Measurements from ENCODE around the gene CMTM7. TPM values are rescaled to one million over a fixed set of nuclear protein-coding genes. Genes with fewer than 3 reads are reported as not detected.
"Not testable (repeated sequence)": the region's sequence is repeated elsewhere in the genome, so short reads cannot be mapped to it uniquely, and the experiment has no call there.

CMTM7 gene
- total RNA-seq, 1 experiment from 2014 or later: 62.6 TPM

- H3K36me3 ChIP-seq (ENCODE audit: control insufficient read depth in 1 of 2, insufficient read depth in 2 of 2, low read length in 2 of 2): no peaks in the 10 kb centered on the region
- no TSS peak for BruUV-seq (replicated peaks)
- no peak overlapping the region for H3K27ac ChIP-seq (ENCODE audit: low read depth, low read length)
- H3K9ac ChIP-seq (ENCODE audit: low read length): no peak overlapping the region
- H3K4me1 ChIP-seq (ENCODE audit: control insufficient read depth in 1 of 2, insufficient read depth in 2 of 2, low read length in 2 of 2): peaks cover 6 to 20% of the 10 kb centered on the region in 2 experiments
- no peaks in the 10 kb centered on the region for H3K9me2 ChIP-seq (ENCODE audit: insufficient read depth)
- no peaks in the 10 kb centered on the region for H3K9me3 ChIP-seq (ENCODE audit: control insufficient read depth in 1 of 2, insufficient read depth in 1 of 2, low read depth in 1 of 2, low read length in 2 of 2)
- no peak overlapping the region for H3K4me3 ChIP-seq (replicated peaks in 1 of 2; ENCODE audit: low read depth in 1 of 2, low read length in 2 of 2)
- H3K4me2 ChIP-seq (ENCODE audit: low read length): no peak overlapping the region
- no peak overlapping the region for H2AFZ ChIP-seq (ENCODE audit: low read depth, low read length, poor library complexity, severe bottlenecking)
- intact Hi-C loops (cut with micrococcal nuclease): no loop called here
- TF ChIP-seq REST (IDR thresholded peaks at IDR 0.05; ENCODE audit: low read depth) (no peak), MAX (IDR thresholded peaks at IDR 0.05) (no peak), ATF3 (IDR thresholded peaks at IDR 0.05) (no peak), EGR1 (IDR thresholded peaks at IDR 0.05; ENCODE audit: low read depth) (no peak), ZNF274 (IDR thresholded peaks at IDR 0.05; ENCODE audit: low read depth, low read length) (no peak), POLR2A (IDR thresholded peaks at IDR 0.05; ENCODE audit: borderline replicate concordance, extremely low read depth, insufficient read depth, insufficient read length) (no peak), CEBPB (IDR thresholded peaks at IDR 0.05; ENCODE audit: low read depth) (no peak), EZH2phosphoT487 (IDR thresholded peaks at IDR 0.05; ENCODE audit: borderline replicate concordance) (no peak), SIN3A (IDR thresholded peaks at IDR 0.05; ENCODE audit: low read depth) (no peak), CBX3 (IDR thresholded peaks at IDR 0.05; ENCODE audit: low read depth) (no peak), SP1 (IDR thresholded peaks at IDR 0.05; ENCODE audit: low read depth) (no peak), EZH2 (IDR thresholded peaks at IDR 0.05) (no peak), RAD21 (IDR thresholded peaks at IDR 0.05; ENCODE audit: low read depth) (no peak)
- no peak for DNase-seq (ENCODE audit: low read depth, low spot score)
- ChIA-PET POLR2A (no interaction called here), CTCF (interaction anchor here (2.5 kb wide), 1 partner anchor 12 kb away, joined by 6 read pairs; no protein-coding TSS in a partner anchor), RAD21 (ENCODE audit: low non-redundant PET in 1 of 2, low total read pairs in 2 of 2, uncharacterized antibody in 2 of 2, unreplicated experiment in 2 of 2) (no interaction called here)
- no peaks in the 10 kb centered on the region for H4K20me1 ChIP-seq (ENCODE audit: insufficient read depth)
- ATAC-seq: no peak
- H3K79me2 ChIP-seq (ENCODE audit: insufficient read depth, low read length): peaks cover 15% of the 10 kb centered on the region
- no peaks in the 10 kb centered on the region for H3K27me3 ChIP-seq (ENCODE audit: insufficient read depth, low read length)
These were observed 4.1 kb upstream of the CMTM7 start for GRCh38 chr3:32387512-32387911.

- H3K27ac ChIP-seq (ENCODE audit: low read depth, low read length); POLR2A ChIA-PET; H3K36me3 ChIP-seq (ENCODE audit: control insufficient read depth in 1 of 2, insufficient read depth in 2 of 2, low read length in 2 of 2); H3K4me3 ChIP-seq (replicated peaks in 1 of 2; ENCODE audit: low read depth in 1 of 2, low read length in 2 of 2); H2AFZ ChIP-seq (ENCODE audit: low read depth, low read length, poor library complexity, severe bottlenecking); DNase-seq (ENCODE audit: low read depth, low spot score); H3K9me3 ChIP-seq (ENCODE audit: control insufficient read depth in 1 of 2, insufficient read depth in 1 of 2, low read depth in 1 of 2, low read length in 2 of 2); RAD21 ChIA-PET (ENCODE audit: low non-redundant PET in 1 of 2, low total read pairs in 2 of 2, uncharacterized antibody in 2 of 2, unreplicated experiment in 2 of 2); intact Hi-C loops (cut with micrococcal nuclease); H3K9me2 ChIP-seq (ENCODE audit: insufficient read depth); ATAC-seq; H3K27me3 ChIP-seq (ENCODE audit: insufficient read depth, low read length); H3K9ac ChIP-seq (ENCODE audit: low read length); H3K4me2 ChIP-seq (ENCODE audit: low read length); BruUV-seq (replicated peaks); H4K20me1 ChIP-seq (ENCODE audit: insufficient read depth): not testable (repeated sequence)
- peaks cover 13 to 32% of the 10 kb centered on the region in 2 experiments for H3K4me1 ChIP-seq (ENCODE audit: control insufficient read depth in 1 of 2, insufficient read depth in 2 of 2, low read length in 2 of 2)
- CTCF ChIA-PET: interaction anchor here (1.3 to 3.1 kb wide), 2 partner anchors 15 to 78 kb away, joined by 4 to 20 read pairs; no protein-coding TSS in a partner anchor
- H3K79me2 ChIP-seq (ENCODE audit: insufficient read depth, low read length): peaks cover 36% of the 10 kb centered on the region
These were observed 2.1 kb upstream of the CMTM7 start for GRCh38 chr3:32389577-32389976.

Measured in HCT116 (cell line).